ENCODE results near the gene ARL16. TPM values are rescaled to one million over a fixed set of nuclear protein-coding genes. Genes with fewer than 3 reads are reported as not detected.

ARL16 gene
- total and polyA plus RNA-seq, 2 experiments from 2014 or later, result 40.4 to 54.9 TPM

DNA sequence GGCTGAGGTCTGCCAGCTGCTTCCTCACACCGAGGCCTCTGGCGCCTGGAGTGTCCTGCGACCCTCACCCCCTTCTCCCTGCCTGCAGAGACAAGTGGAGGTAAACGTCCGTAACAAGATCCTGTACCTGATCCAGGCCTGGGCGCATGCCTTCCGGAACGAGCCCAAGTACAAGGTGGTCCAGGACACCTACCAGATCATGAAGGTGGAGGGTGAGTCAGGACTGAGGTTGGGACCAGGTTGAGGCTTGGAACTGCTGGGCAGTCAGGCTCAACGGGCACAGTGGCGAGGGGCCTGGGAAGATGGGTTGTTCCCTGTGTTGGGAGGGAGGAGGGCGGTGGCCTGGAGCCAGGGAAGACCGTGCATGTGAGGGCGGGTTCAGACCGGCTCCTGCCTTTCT lies 5.0 kb upstream of the ARL16 start (continued):
- no peak for TF ChIP-seq JUNB (IDR thresholded peaks at IDR 0.05; ENCODE audit: unreplicated experiment)
- TF ChIP-seq EZH2 (IDR thresholded peaks at IDR 0.05; ENCODE audit: low read depth, unreplicated experiment), result no peak
- no peak for TF ChIP-seq STAT1 (IDR thresholded peaks at IDR 0.05; ENCODE audit: unreplicated experiment)
- TF ChIP-seq CREB1 (CRISPR knock-in tag; IDR thresholded peaks at IDR 0.05; ENCODE audit: low read depth), result no peak
- no peak for TF ChIP-seq EZH2phosphoT487 (IDR thresholded peaks at IDR 0.05; ENCODE audit: unreplicated experiment)

DNA sequence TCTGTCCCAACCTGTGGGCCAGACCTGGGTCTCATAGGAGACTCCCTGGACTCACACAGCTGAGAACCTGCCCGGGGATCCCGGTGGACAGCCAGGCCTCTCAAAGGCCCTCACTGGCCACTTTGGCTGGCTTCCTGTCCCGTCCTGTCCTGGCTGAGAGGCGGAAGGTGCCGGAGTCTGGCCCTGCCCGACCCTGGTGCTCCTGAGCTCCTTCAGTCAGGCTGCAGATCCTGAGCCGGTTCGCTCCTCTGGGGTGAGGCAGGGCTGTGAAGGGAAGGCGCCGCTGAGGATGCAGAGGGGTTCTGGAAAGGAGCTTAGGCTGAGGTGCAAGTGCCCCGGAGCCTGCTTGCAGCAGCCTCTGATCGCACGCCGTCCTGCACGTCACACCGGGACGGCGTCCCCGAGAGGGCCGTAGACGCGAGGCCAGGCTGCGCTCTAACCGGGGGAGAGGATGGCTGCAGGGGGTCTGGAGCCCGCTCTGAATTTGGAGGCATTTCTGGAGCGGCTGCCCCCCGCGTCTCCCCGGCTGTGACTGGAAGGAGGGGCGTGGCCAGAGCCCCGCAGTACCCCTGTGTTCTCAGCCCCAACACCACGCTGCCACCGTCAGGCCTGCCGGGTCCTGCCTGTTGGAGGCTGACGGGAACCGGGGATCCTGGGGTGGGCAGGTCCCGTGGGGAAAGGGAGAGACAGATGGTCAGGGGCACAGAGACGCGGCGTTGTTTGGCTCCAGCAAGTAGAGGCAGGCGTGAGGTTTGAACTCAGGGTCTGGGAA lies 4.4 kb upstream of the ARL16 start:
- H3K4me3 Mint-ChIP-seq, result no peak overlapping the region; the same call in 2 of the 3 replicates
- TF ChIP-seq CREB1 (CRISPR knock-in tag; IDR thresholded peaks at IDR 0.05; ENCODE audit: low read depth) (no peak), STAT1 (IDR thresholded peaks at IDR 0.05; ENCODE audit: unreplicated experiment) (no peak), JUNB (IDR thresholded peaks at IDR 0.05; ENCODE audit: unreplicated experiment) (no peak), EZH2phosphoT487 (IDR thresholded peaks at IDR 0.05; ENCODE audit: unreplicated experiment) (no peak), EZH2 (IDR thresholded peaks at IDR 0.05; ENCODE audit: low read depth, unreplicated experiment) (no peak), POLR2AphosphoS5 (IDR thresholded peaks at IDR 0.05; ENCODE audit: low read depth) (no peak), NANOG (IDR thresholded peaks at IDR 0.05; ENCODE audit: borderline replicate concordance) (no peak), ZNF114 (CRISPR knock-in tag; IDR thresholded peaks at IDR 0.05) (no peak)
- TF ChIP-seq, protein P1, sequence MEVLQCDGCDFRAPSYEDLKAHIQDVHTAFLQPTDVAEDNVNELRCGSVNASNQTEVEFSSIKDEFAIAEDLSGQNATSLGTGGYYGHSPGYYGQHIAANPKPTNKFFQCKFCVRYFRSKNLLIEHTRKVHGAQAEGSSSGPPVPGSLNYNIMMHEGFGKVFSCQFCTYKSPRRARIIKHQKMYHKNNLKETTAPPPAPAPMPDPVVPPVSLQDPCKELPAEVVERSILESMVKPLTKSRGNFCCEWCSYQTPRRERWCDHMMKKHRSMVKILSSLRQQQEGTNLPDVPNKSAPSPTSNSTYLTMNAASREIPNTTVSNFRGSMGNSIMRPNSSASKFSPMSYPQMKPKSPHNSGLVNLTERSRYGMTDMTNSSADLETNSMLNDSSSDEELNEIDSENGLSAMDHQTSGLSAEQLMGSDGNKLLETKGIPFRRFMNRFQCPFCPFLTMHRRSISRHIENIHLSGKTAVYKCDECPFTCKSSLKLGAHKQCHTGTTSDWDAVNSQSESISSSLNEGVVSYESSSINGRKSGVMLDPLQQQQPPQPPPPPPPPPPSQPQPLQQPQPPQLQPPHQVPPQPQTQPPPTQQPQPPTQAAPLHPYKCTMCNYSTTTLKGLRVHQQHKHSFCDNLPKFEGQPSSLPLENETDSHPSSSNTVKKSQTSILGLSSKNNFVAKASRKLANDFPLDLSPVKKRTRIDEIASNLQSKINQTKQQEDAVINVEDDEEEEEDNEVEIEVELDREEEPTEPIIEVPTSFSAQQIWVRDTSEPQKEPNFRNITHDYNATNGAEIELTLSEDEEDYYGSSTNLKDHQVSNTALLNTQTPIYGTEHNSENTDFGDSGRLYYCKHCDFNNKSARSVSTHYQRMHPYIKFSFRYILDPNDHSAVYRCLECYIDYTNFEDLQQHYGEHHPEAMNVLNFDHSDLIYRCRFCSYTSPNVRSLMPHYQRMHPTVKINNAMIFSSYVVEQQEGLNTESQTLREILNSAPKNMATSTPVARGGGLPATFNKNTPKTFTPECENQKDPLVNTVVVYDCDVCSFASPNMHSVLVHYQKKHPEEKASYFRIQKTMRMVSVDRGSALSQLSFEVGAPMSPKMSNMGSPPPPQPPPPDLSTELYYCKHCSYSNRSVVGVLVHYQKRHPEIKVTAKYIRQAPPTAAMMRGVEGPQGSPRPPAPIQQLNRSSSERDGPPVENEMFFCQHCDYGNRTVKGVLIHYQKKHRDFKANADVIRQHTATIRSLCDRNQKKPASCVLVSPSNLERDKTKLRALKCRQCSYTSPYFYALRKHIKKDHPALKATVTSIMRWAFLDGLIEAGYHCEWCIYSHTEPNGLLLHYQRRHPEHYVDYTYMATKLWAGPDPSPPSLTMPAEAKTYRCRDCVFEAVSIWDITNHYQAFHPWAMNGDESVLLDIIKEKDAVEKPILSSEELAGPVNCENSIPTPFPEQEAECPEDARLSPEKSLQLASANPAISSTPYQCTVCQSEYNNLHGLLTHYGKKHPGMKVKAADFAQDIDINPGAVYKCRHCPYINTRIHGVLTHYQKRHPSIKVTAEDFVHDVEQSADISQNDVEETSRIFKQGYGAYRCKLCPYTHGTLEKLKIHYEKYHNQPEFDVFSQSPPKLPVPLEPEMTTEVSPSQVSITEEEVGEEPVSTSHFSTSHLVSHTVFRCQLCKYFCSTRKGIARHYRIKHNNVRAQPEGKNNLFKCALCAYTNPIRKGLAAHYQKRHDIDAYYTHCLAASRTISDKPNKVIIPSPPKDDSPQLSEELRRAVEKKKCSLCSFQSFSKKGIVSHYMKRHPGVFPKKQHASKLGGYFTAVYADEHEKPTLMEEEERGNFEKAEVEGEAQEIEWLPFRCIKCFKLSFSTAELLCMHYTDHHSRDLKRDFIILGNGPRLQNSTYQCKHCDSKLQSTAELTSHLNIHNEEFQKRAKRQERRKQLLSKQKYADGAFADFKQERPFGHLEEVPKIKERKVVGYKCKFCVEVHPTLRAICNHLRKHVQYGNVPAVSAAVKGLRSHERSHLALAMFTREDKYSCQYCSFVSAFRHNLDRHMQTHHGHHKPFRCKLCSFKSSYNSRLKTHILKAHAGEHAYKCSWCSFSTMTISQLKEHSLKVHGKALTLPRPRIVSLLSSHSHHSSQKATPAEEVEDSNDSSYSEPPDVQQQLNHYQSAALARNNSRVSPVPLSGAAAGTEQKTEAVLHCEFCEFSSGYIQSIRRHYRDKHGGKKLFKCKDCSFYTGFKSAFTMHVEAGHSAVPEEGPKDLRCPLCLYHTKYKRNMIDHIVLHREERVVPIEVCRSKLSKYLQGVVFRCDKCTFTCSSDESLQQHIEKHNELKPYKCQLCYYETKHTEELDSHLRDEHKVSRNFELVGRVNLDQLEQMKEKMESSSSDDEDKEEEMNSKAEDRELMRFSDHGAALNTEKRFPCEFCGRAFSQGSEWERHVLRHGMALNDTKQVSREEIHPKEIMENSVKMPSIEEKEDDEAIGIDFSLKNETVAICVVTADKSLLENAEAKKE (CRISPR knock-in tag; IDR thresholded peaks at IDR 0.05), result no peak
- TF ChIP-seq, protein P2, sequence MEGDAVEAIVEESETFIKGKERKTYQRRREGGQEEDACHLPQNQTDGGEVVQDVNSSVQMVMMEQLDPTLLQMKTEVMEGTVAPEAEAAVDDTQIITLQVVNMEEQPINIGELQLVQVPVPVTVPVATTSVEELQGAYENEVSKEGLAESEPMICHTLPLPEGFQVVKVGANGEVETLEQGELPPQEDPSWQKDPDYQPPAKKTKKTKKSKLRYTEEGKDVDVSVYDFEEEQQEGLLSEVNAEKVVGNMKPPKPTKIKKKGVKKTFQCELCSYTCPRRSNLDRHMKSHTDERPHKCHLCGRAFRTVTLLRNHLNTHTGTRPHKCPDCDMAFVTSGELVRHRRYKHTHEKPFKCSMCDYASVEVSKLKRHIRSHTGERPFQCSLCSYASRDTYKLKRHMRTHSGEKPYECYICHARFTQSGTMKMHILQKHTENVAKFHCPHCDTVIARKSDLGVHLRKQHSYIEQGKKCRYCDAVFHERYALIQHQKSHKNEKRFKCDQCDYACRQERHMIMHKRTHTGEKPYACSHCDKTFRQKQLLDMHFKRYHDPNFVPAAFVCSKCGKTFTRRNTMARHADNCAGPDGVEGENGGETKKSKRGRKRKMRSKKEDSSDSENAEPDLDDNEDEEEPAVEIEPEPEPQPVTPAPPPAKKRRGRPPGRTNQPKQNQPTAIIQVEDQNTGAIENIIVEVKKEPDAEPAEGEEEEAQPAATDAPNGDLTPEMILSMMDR (conservative IDR thresholded peaks at IDR 0.05; ENCODE audit: low read depth in 2 of 2), result no peak
- TF ChIP-seq, protein P3, sequence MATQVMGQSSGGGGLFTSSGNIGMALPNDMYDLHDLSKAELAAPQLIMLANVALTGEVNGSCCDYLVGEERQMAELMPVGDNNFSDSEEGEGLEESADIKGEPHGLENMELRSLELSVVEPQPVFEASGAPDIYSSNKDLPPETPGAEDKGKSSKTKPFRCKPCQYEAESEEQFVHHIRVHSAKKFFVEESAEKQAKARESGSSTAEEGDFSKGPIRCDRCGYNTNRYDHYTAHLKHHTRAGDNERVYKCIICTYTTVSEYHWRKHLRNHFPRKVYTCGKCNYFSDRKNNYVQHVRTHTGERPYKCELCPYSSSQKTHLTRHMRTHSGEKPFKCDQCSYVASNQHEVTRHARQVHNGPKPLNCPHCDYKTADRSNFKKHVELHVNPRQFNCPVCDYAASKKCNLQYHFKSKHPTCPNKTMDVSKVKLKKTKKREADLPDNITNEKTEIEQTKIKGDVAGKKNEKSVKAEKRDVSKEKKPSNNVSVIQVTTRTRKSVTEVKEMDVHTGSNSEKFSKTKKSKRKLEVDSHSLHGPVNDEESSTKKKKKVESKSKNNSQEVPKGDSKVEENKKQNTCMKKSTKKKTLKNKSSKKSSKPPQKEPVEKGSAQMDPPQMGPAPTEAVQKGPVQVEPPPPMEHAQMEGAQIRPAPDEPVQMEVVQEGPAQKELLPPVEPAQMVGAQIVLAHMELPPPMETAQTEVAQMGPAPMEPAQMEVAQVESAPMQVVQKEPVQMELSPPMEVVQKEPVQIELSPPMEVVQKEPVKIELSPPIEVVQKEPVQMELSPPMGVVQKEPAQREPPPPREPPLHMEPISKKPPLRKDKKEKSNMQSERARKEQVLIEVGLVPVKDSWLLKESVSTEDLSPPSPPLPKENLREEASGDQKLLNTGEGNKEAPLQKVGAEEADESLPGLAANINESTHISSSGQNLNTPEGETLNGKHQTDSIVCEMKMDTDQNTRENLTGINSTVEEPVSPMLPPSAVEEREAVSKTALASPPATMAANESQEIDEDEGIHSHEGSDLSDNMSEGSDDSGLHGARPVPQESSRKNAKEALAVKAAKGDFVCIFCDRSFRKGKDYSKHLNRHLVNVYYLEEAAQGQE (IDR thresholded peaks at IDR 0.05; ENCODE audit: unreplicated experiment), result no peak

More for the DNA sequence above, 4.4 kb upstream of the ARL16 start:
- no peaks in the 10 kb centered on the region for H3K36me3 ChIP-seq (ENCODE audit: insufficient read depth)
- H3K27me3 Mint-ChIP-seq (ENCODE audit: insufficient read depth, low read depth, poor library complexity), result peaks cover 18% of the 10 kb centered on the region
- H4K20me1 ChIP-seq (replicated peaks; ENCODE audit: insufficient read depth), result peaks cover 8% of the 10 kb centered on the region; the same call in 1 of the 2 replicates
- peaks cover 16% of the 10 kb centered on the region for H3F3A ChIP-seq (replicated peaks; ENCODE audit: low read depth)
- no peaks in the 10 kb centered on the region for H3K9me2 ChIP-seq (ENCODE audit: insufficient read depth)
- peaks cover 25% of the 10 kb centered on the region for H3K79me2 ChIP-seq (replicated peaks; ENCODE audit: insufficient read depth)
- H3K4me1 Mint-ChIP-seq, result peaks cover 7% of the 10 kb centered on the region
- no peaks in the 10 kb centered on the region for H3K27me3 ChIP-seq (ENCODE audit: insufficient read depth)
- H2AFZ ChIP-seq, result no peak overlapping the region
- no peak overlapping the region for H3K27ac Mint-ChIP-seq
- H3K4me3 ChIP-seq, result no peak overlapping the region
- H3K27ac ChIP-seq (ENCODE audit: low read depth), result no peak overlapping the region
- H3K4me1 ChIP-seq (ENCODE audit: insufficient read depth), result peaks cover 6% of the 10 kb centered on the region; the same call in 1 of the 2 replicates
- no peak for DNase-seq (ENCODE audit: low spot score)
- H3K4me2 ChIP-seq, result no peak overlapping the region
- no peaks in the 10 kb centered on the region; the same call in 2 of the 3 replicates for H3K9me3 Mint-ChIP-seq
- ATAC-seq, result no peak
- H3K36me3 Mint-ChIP-seq (ENCODE audit: low read depth), result peaks cover 52% of the 10 kb centered on the region

Data from GM23338 (cell line).